ENCODE data around the gene CELA2B. TPM values are rescaled to one million over a fixed set of nuclear protein-coding genes. Genes with fewer than 3 reads are reported as not detected.
A peak's percentile ranks its signal among the peaks of the same experiment; 100 is the strongest.

CELA2B gene
- total and polyA plus RNA-seq, 10 of the 15 experiments (the other 5 are each of a cell fraction or from before 2014, with no cell fraction given), result not detected

GRCh38 chr1:15454256-15454655 is 21.6 kb upstream of the CELA2B start:
- H3K27ac ChIP-seq (ENCODE audit: control insufficient read depth, insufficient read depth), result no peak overlapping the region
- BruUV-seq (replicated peaks), result no TSS peak
- ChIA-PET SMC1A (ENCODE audit: uncharacterized antibody, unreplicated experiment) (no interaction called here), POLR2A (no interaction called here), RAD21 (ENCODE audit: unreplicated experiment) (no interaction called here), CTCF (no interaction called here)
- H3K36me3 ChIP-seq (ENCODE audit: control insufficient read depth in 2 of 2, insufficient read depth in 2 of 2, low read length in 1 of 2), result no peaks in the 10 kb centered on the region
- no peak overlapping the region for H3K9ac ChIP-seq (ENCODE audit: control insufficient read depth, insufficient read depth, low read length)
- H3K4me3 ChIP-seq, result no peak overlapping the region
- no peak overlapping the region for H3K4me2 ChIP-seq (ENCODE audit: control insufficient read depth, insufficient read depth)
- no peak for DNase-seq (ENCODE audit: low read depth, low spot score)
- no peak for TF ChIP-seq CEBPB (IDR thresholded peaks at IDR 0.05; ENCODE audit: borderline replicate concordance in 1 of 2, low read depth in 2 of 2, low read length in 2 of 2)
- TF ChIP-seq RAD51 (IDR thresholded peaks at IDR 0.05), result no peak
- peaks cover 4% of the 10 kb centered on the region for H3K4me1 ChIP-seq (ENCODE audit: control insufficient read depth, insufficient read depth, low read length)
- no peaks in the 10 kb centered on the region; the same call in 2 of the 3 replicates for H3K9me3 ChIP-seq (replicated peaks; ENCODE audit: control insufficient read depth, insufficient read depth, low read length)
- H4K20me1 ChIP-seq (ENCODE audit: control insufficient read depth, insufficient read depth), result no peaks in the 10 kb centered on the region
- intact Hi-C loops (cut with micrococcal nuclease; ENCODE audit: unreplicated experiment), result no loop called here
- no peak for ATAC-seq
- 52% methylated on average over 3 of the region's 3 CpGs for WGBS (ENCODE audit: insufficient coverage, insufficient replicate concordance, low lambda C conversion rate, missing lambda C conversion rate)
- in situ Hi-C loops (cut with MboI), result no loop called here
- H2AFZ ChIP-seq (ENCODE audit: control insufficient read depth, low read depth, low read length), result no peak overlapping the region
- H3K27me3 ChIP-seq (replicated peaks in 1 of 2; ENCODE audit: control insufficient read depth in 2 of 2, insufficient read depth in 2 of 2, low read length in 1 of 2), result no peaks in the 10 kb centered on the region
- H3K79me2 ChIP-seq (ENCODE audit: control insufficient read depth, insufficient read depth, low read length), result no peaks in the 10 kb centered on the region
- no peak for FAIRE-seq

GRCh38 chr1:15455522-15455921 is 20.4 kb upstream of the CELA2B start:
- in situ Hi-C loops (cut with MboI), result no loop called here
- ATAC-seq (peak; percentile 95), FAIRE-seq (peak; percentile 59), DNase-seq (ENCODE audit: low read depth, low spot score) (peak; percentile 35)
- SMC1A ChIA-PET (ENCODE audit: uncharacterized antibody, unreplicated experiment), result no interaction called here
- POLR2A ChIA-PET, result no interaction called here
- Histone ChIP-seq H3K27ac (ENCODE audit: control insufficient read depth, insufficient read depth) (no peak overlapping the region), H3K4me3 (no peak overlapping the region), H3K79me2 (ENCODE audit: control insufficient read depth, insufficient read depth, low read length) (no peaks in the 10 kb centered on the region), H3K27me3 (replicated peaks in 1 of 2; ENCODE audit: control insufficient read depth in 2 of 2, insufficient read depth in 2 of 2, low read length in 1 of 2) (no peaks in the 10 kb centered on the region; a peak in 1 of 4 replicates), H3K36me3 (ENCODE audit: control insufficient read depth in 2 of 2, insufficient read depth in 2 of 2, low read length in 1 of 2) (no peaks in the 10 kb centered on the region), H4K20me1 (ENCODE audit: control insufficient read depth, insufficient read depth) (no peaks in the 10 kb centered on the region), H3K4me1 (ENCODE audit: control insufficient read depth, insufficient read depth, low read length) (peaks cover 4% of the 10 kb centered on the region), H3K9me3 (replicated peaks; ENCODE audit: control insufficient read depth, insufficient read depth, low read length) (no peaks in the 10 kb centered on the region; the same call in 2 of the 3 replicates), H3K9ac (ENCODE audit: control insufficient read depth, insufficient read depth, low read length) (no peak overlapping the region), H3K4me2 (ENCODE audit: control insufficient read depth, insufficient read depth) (peak overlapping the region; percentile 17; the same call in 1 of the 2 replicates), H2AFZ (ENCODE audit: control insufficient read depth, low read depth, low read length) (no peak overlapping the region)
- 2% methylated on average over 6 of the region's 6 CpGs for WGBS (ENCODE audit: insufficient coverage, insufficient replicate concordance, low lambda C conversion rate, missing lambda C conversion rate)
- intact Hi-C loops (cut with micrococcal nuclease; ENCODE audit: unreplicated experiment), result no loop called here
- CTCF ChIA-PET, result no interaction called here
- RAD21 ChIA-PET (ENCODE audit: unreplicated experiment), result no interaction called here
- BruUV-seq (replicated peaks), result no TSS peak
- no peak for TF ChIP-seq STAT3 (IDR thresholded peaks at IDR 0.05; ENCODE audit: low read depth, low read length)
- TF ChIP-seq ZBTB4 (CRISPR knock-in tag; IDR thresholded peaks at IDR 0.05), result no peak
- no peak for TF ChIP-seq HDGF (IDR thresholded peaks at IDR 0.05)
- no peak for TF ChIP-seq ZZZ3 (IDR thresholded peaks at IDR 0.05; ENCODE audit: control insufficient read depth, insufficient read length, low read depth)
- no peak for TF ChIP-seq MAX (IDR thresholded peaks at IDR 0.05; ENCODE audit: low read depth, low read length)
- no peak for TF ChIP-seq CHD2 (IDR thresholded peaks at IDR 0.05; ENCODE audit: borderline replicate concordance, low read depth, low read length)
- peak; percentile 28 to 81; a peak in 2 of 4 replicates for TF ChIP-seq BHLHE40 (IDR thresholded peaks at IDR 0.05; ENCODE audit: borderline replicate concordance in 1 of 2, low read depth in 2 of 2, low read length in 1 of 2)
- peak; percentile 53 for TF ChIP-seq NR2F1 (conservative IDR thresholded peaks at IDR 0.05)
- peak; percentile 92; the same call in 2 of the 3 replicates for TF ChIP-seq POU2F2 (IDR thresholded peaks at IDR 0.05; ENCODE audit: borderline replicate concordance, low read depth, low read length)
- TF ChIP-seq NR2C1 (IDR thresholded peaks at IDR 0.05), result no peak
- no peak for TF ChIP-seq JUNB (IDR thresholded peaks at IDR 0.05)
- no peak for TF ChIP-seq E2F4 (IDR thresholded peaks at IDR 0.05; ENCODE audit: low read depth, low read length)
- no peak for TF ChIP-seq ZBED1 (IDR thresholded peaks at IDR 0.05; ENCODE audit: borderline replicate concordance)

All from GM12878 (cell line).